Breast epithelium (tissue), 4 donors: ENCODE data around the gene RBFOX1. TPM values are rescaled to one million over a fixed set of nuclear protein-coding genes. Genes with fewer than 3 reads are reported as not detected.

Source experiments
- DNase-seq, 2 donors: peaks; one replicate each; pipeline ENCODE4 v3.0.0-alpha.2; 2019; ENCODE audit warnings: low spot score in 2 of 2
- H3K27ac ChIP-seq, 2 donors: fragments of 200-600 bp; sonication (generic) in 1 of 2; one replicate each; pipeline ENCODE4 v1.5.1; 2016 to 2019; ENCODE audit warnings: mild to moderate bottlenecking in 1 of 2
- H3K27me3 ChIP-seq, 2 donors: fragments of 200-600 bp; sonication (generic) in 1 of 2; one replicate each; pipeline versions ENCODE4 v1.5.1 to v1.6.0; 2017 to 2019; ENCODE audit warnings: control low read depth in 1 of 2, mild to moderate bottlenecking in 1 of 2
- H3K36me3 ChIP-seq: fragments of 200-600 bp; one replicate; pipeline ENCODE4 v1.5.1; 2019
- H3K4me1 ChIP-seq, 2 donors: fragments of 200-600 bp; sonication (generic); one replicate each; pipeline ENCODE4 v1.5.1; 2016 to 2019; ENCODE audit warnings: control low read depth in 1 of 2
- H3K4me3 ChIP-seq, 3 donors: fragments of 200-600 bp; sonication (generic); 1 replicate in 2 of 3; 2 replicates in 1 of 3; pipeline ENCODE4 v1.5.1; 2016 to 2019; ENCODE audit warnings: mild to moderate bottlenecking in 3 of 3, moderate library complexity in 2 of 3
- H3K9me3 ChIP-seq, 2 donors: fragments of 200-600 bp; sonication (generic) in 1 of 2; one replicate each; pipeline ENCODE4 v1.5.1; 2016 to 2019; ENCODE audit warnings: control low read depth in 1 of 2
- POLR2A ChIP-seq: fragments of 450-650 bp; IDR thresholded peaks from one replicate; pipeline ENCODE4 v1.6.1; 2016; ENCODE audit warnings: antibody characterized with exemption, mild to moderate bottlenecking, moderate library complexity
- POLR2AphosphoS5 ChIP-seq, 3 donors: sonication (generic); formaldehyde crosslinking; IDR thresholded peaks; one replicate each; pipeline ENCODE4 v1.6.1; 2017; ENCODE audit warnings: antibody characterized with exemption in 3 of 3
- intact Hi-C: fragments of 100-400 bp; cut with DNase I; formaldehyde crosslinking; loops from one replicate; pipeline ENCODE4 v1.15.1; 2023; ENCODE audit warnings: low total_unique reads
- total RNA-seq, 3 donors: library from RNA; depleted of rRNA; stranded (reverse); fragments of >200 nt; gene quantifications; one replicate each; pipeline ENCODE4 v1.1.0, GENCODE V29; 2016
- TF ChIP-seq, protein P1 (sequence below), 3 donors: fragments of 450-650 bp; IDR thresholded peaks; one replicate each; pipeline ENCODE4 v1.5.1; 2016 to 2017; ENCODE audit warnings: antibody characterized with exemption in 3 of 3, mild to moderate bottlenecking in 3 of 3, moderate library complexity in 3 of 3

The RBFOX1 gene
- total RNA-seq, 3 donors from 2014 or later: 0.29 TPM; not detected in 2

GRCh38 chr16:7709186-7709585 lies 376.5 kb downstream of the RBFOX1 start:
- no peak for TF ChIP-seq POLR2A
- TF ChIP-seq POLR2AphosphoS5 (IDR thresholded peaks at IDR 0.05): no peak
- TF ChIP-seq, protein P1, sequence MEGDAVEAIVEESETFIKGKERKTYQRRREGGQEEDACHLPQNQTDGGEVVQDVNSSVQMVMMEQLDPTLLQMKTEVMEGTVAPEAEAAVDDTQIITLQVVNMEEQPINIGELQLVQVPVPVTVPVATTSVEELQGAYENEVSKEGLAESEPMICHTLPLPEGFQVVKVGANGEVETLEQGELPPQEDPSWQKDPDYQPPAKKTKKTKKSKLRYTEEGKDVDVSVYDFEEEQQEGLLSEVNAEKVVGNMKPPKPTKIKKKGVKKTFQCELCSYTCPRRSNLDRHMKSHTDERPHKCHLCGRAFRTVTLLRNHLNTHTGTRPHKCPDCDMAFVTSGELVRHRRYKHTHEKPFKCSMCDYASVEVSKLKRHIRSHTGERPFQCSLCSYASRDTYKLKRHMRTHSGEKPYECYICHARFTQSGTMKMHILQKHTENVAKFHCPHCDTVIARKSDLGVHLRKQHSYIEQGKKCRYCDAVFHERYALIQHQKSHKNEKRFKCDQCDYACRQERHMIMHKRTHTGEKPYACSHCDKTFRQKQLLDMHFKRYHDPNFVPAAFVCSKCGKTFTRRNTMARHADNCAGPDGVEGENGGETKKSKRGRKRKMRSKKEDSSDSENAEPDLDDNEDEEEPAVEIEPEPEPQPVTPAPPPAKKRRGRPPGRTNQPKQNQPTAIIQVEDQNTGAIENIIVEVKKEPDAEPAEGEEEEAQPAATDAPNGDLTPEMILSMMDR (IDR thresholded peaks at IDR 0.05): no peak
- intact Hi-C loops: no loop called here
- H3K4me1 ChIP-seq: no peaks in the 10 kb centered on the region

DNA sequence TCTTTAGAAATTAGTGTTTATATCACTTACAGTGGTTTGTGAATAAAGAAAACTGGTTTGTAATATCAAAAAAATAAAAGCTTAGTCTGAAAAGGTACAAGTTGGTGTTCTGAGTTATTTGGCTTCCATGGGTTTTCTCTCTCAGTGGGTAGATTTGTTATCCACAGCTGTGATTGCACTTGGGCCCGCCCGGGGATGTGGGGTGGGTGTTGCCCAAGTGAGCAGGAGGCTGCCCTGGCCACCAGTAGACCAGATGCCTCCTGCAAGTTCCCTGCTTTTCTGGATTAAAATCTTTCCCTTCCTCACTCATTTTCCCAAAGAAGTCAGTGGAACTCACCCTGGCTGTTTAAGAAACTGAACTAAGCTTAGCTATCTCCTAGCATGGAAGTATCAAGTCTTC lies 380.6 kb downstream of the RBFOX1 start:
- no peaks in the 10 kb centered on the region for H3K4me1 ChIP-seq
- intact Hi-C loops: no loop called here
- TF ChIP-seq, protein P1 (IDR thresholded peaks at IDR 0.05): no peak
- TF ChIP-seq POLR2A (no peak), POLR2AphosphoS5 (IDR thresholded peaks at IDR 0.05) (no peak)

More at GRCh38 chr16:7709186-7709585, 376.5 kb downstream of the RBFOX1 start:
- peaks cover 0 to 12% of the 10 kb centered on the region in 2 donors for H3K9me3 ChIP-seq
- H3K27me3 ChIP-seq: no peaks in the 10 kb centered on the region
- H3K4me3 ChIP-seq: no peak overlapping the region
- DNase-seq: no peak
- H3K27ac ChIP-seq: no peak overlapping the region
- no peaks in the 10 kb centered on the region for H3K36me3 ChIP-seq

DNA sequence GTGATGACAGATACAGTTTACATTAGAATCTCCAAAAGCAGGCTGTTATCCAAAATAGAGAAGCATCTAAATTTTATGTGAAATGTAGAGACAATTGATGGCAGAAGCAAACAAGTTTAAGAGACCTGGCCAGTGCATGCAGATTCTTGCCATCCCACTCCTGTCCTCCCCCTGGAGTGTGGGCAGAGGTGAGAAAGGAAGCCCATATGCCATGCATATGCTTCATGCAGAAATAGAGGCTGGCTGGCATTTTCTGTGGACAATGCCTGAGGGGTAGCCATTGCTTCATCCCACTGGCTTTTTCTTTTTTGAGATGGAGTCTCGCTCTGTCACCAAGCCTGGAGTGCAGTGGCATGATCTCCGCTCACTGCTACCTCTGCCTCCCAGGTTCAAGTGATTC lies 382.1 kb downstream of the RBFOX1 start:
- Histone ChIP-seq H3K36me3 (no peaks in the 10 kb centered on the region), H3K27me3 (no peaks in the 10 kb centered on the region), H3K9me3 (no peaks in the 10 kb centered on the region), H3K27ac (no peak overlapping the region), H3K4me1 (no peaks in the 10 kb centered on the region), H3K4me3 (no peak overlapping the region)
- TF ChIP-seq POLR2AphosphoS5 (IDR thresholded peaks at IDR 0.05) (no peak), POLR2A (no peak)
- DNase-seq: no peak
- intact Hi-C loops: no loop called here

More for the DNA sequence above, 380.6 kb downstream of the RBFOX1 start:
- H3K4me3 ChIP-seq: no peak overlapping the region
- H3K36me3 ChIP-seq: no peaks in the 10 kb centered on the region
- no peaks in the 10 kb centered on the region for H3K27me3 ChIP-seq
- no peak overlapping the region for H3K27ac ChIP-seq
- H3K9me3 ChIP-seq: peaks cover 0 to 11% of the 10 kb centered on the region in 2 donors
- no peak for DNase-seq

- H3K4me1 ChIP-seq: no peaks in the 10 kb centered on the region
- TF ChIP-seq POLR2AphosphoS5 (IDR thresholded peaks at IDR 0.05) (no peak), POLR2A (no peak)
- TF ChIP-seq, protein P1 (IDR thresholded peaks at IDR 0.05): no peak
- DNase-seq: no peak
Observed at GRCh38 chr16:7716660-7717550, 384.3 kb downstream of the RBFOX1 start.

GRCh38 chr16:7722761-7723160 lies 390.1 kb downstream of the RBFOX1 start:
- H3K4me3 ChIP-seq: no peak overlapping the region
- intact Hi-C loops: loop anchor here (10.0 kb wide), 1 partner anchor 1852 kb away; no protein-coding TSS in a partner anchor
- H3K4me1 ChIP-seq: no peaks in the 10 kb centered on the region
- H3K36me3 ChIP-seq: no peaks in the 10 kb centered on the region
- no peaks in the 10 kb centered on the region for H3K27me3 ChIP-seq
- DNase-seq: no peak
- TF ChIP-seq, protein P1 (IDR thresholded peaks at IDR 0.05): no peak
- no peak for TF ChIP-seq POLR2AphosphoS5 (IDR thresholded peaks at IDR 0.05)
- TF ChIP-seq POLR2A: no peak
- no peaks in the 10 kb centered on the region for H3K9me3 ChIP-seq
- no peak overlapping the region for H3K27ac ChIP-seq

More at GRCh38 chr16:7716660-7717550, 384.3 kb downstream of the RBFOX1 start:
- intact Hi-C loops: no loop called here
- Histone ChIP-seq H3K4me3 (no peak overlapping the region), H3K27me3 (no peaks in the 10 kb centered on the region), H3K36me3 (no peaks in the 10 kb centered on the region), H3K27ac (no peak overlapping the region), H3K9me3 (no peaks in the 10 kb centered on the region)
